GM18517 (cell line): ENCODE results near the gene FGF14.

ENCODE experiments used
- ATAC-seq: cut with Tn5 transposase; IDR thresholded peaks from one replicate; pipeline ENCODE4 v1.9.1; 2021; ENCODE audit warnings: mild to moderate bottlenecking, moderate library complexity; ENCODE audit not compliant: unreplicated experiment

The FGF14 gene

GRCh38 chr13:102311901-102312300 is 89.9 kb downstream of the FGF14 start:
- ATAC-seq = no peak

- no peak for ATAC-seq
Measured at GRCh38 chr13:102311419-102311796, 90.4 kb downstream of the FGF14 start.

- no peak for ATAC-seq
Measured at GRCh38 chr13:102310691-102311418, 91.0 kb downstream of the FGF14 start.

- no peak for ATAC-seq
Measured at GRCh38 chr13:102309110-102309509, 92.7 kb downstream of the FGF14 start.

- no peak for ATAC-seq
Measured at GRCh38 chr13:102302534-102302933, 99.3 kb downstream of the FGF14 start.

GRCh38 chr13:102300379-102300778 is 101.5 kb downstream of the FGF14 start:
- no peak for ATAC-seq

GRCh38 chr13:102299366-102299765 is 102.5 kb downstream of the FGF14 start:
- ATAC-seq = no peak

GRCh38 chr13:102298051-102298450 is 103.8 kb downstream of the FGF14 start:
- ATAC-seq = no peak

GRCh38 chr13:102295316-102296048 is 106.4 kb downstream of the FGF14 start:
- no peak for ATAC-seq

GRCh38 chr13:102294407-102295018 is 107.3 kb downstream of the FGF14 start:
- ATAC-seq = no peak

GRCh38 chr13:102293723-102294122 is 108.1 kb downstream of the FGF14 start:
- ATAC-seq = no peak

- no peak for ATAC-seq
Measured at GRCh38 chr13:102291587-102292218, 110.1 kb downstream of the FGF14 start.

GRCh38 chr13:102289606-102290005 is 112.2 kb downstream of the FGF14 start:
- no peak for ATAC-seq

- ATAC-seq = no peak
Measured at GRCh38 chr13:102286326-102286725, 115.5 kb downstream of the FGF14 start.

GRCh38 chr13:102280366-102280765 is 121.5 kb downstream of the FGF14 start:
- ATAC-seq = no peak

- no peak for ATAC-seq
Measured at GRCh38 chr13:102277286-102277685, 124.6 kb downstream of the FGF14 start.

GRCh38 chr13:102276404-102276803 is 125.4 kb downstream of the FGF14 start:
- no peak for ATAC-seq

GRCh38 chr13:102275969-102276368 is 125.9 kb downstream of the FGF14 start:
- ATAC-seq = no peak

GRCh38 chr13:102273111-102273510 is 128.7 kb downstream of the FGF14 start:
- ATAC-seq = no peak

GRCh38 chr13:102267191-102267590 is 134.7 kb downstream of the FGF14 start:
- no peak for ATAC-seq

- ATAC-seq = no peak
Measured at GRCh38 chr13:102261809-102262208, 140.0 kb downstream of the FGF14 start.

- no peak for ATAC-seq
Measured at GRCh38 chr13:102261316-102261715, 140.5 kb downstream of the FGF14 start.
